H54 (cell line): ENCODE results near the gene C1QTNF8.

ENCODE experiments used
- DNase-seq: peaks from one replicate; pipeline ENCODE4 v3.0.0; 2011; ENCODE audit warnings: low spot score, mixed read lengths; ENCODE audit not compliant: insufficient read length
- FAIRE-seq: peaks from 3 replicates; lab custom pipeline; 2011; peaks lifted over from hg19 to GRCh38; lab: Jason Lieb, UNC
- POLR2A ChIP-seq: IDR thresholded peaks from 2 replicates; pipeline ENCODE4 v1.6.1; 2011; ENCODE audit warnings: low read depth, mild to moderate bottlenecking, low read length

Gene C1QTNF8

GRCh38 chr16:1043881-1044451 lies 52.1 kb downstream of the C1QTNF8 start:
- TF ChIP-seq POLR2A, result no peak
- DNase-seq (no peak), FAIRE-seq (no peak)

GRCh38 chr16:1042866-1043265 lies 53.2 kb downstream of the C1QTNF8 start:
- no peak for TF ChIP-seq POLR2A

GRCh38 chr16:1042049-1042744 lies 53.8 kb downstream of the C1QTNF8 start:
- no peak for TF ChIP-seq POLR2A
- DNase-seq, result no peak
- FAIRE-seq, result no peak

More at GRCh38 chr16:1042866-1043265, 53.2 kb downstream of the C1QTNF8 start:
- DNase-seq, result no peak
- no peak for FAIRE-seq

- DNase-seq (no peak), FAIRE-seq (no peak)
- no peak for TF ChIP-seq POLR2A
These were observed 55.7 kb downstream of the C1QTNF8 start for GRCh38 chr16:1040346-1040745.

- no peak for TF ChIP-seq POLR2A
- FAIRE-seq (no peak), DNase-seq (no peak)
These were observed 56.3 kb downstream of the C1QTNF8 start for GRCh38 chr16:1039762-1040161.

- FAIRE-seq (no peak), DNase-seq (no peak)
- no peak for TF ChIP-seq POLR2A
These were observed 57.1 kb downstream of the C1QTNF8 start for GRCh38 chr16:1038932-1039331.
